GM19463 (cell line): ENCODE measurements around the gene UMODL1.
A peak's percentile ranks its signal among the peaks of the same experiment; 100 is the strongest.
"Not testable (repeated sequence)": the region's sequence is repeated elsewhere in the genome, so short reads cannot be mapped to it uniquely, and the experiment has no call there.

ENCODE experiments used
- ATAC-seq: cut with Tn5 transposase; IDR thresholded peaks from one replicate; pipeline ENCODE4 v1.9.1; 2021; ENCODE audit warnings: mild to moderate bottlenecking, moderate library complexity; ENCODE audit not compliant: unreplicated experiment

Gene UMODL1

DNA sequence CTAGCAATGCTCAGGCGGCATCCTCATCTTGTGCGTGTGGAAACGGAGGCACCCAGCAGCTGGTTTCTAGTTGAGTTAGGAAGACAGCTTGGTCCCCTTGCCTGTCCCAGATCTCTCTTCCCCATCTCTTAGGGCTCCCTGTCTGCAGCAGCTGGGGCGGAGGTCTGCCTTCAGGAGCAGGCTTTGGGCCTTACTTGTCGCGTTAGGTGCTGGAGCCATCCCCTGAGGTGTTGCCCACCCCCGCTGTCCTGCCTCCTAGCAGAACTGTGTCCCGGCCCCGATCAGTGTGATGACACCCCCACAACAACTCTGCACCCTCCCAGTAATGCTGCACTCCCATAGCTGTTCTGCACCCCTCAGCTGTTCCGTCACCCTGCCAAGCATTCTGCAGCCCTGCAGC lies 40.7 kb downstream of the UMODL1 start:
- ATAC-seq: no peak

DNA sequence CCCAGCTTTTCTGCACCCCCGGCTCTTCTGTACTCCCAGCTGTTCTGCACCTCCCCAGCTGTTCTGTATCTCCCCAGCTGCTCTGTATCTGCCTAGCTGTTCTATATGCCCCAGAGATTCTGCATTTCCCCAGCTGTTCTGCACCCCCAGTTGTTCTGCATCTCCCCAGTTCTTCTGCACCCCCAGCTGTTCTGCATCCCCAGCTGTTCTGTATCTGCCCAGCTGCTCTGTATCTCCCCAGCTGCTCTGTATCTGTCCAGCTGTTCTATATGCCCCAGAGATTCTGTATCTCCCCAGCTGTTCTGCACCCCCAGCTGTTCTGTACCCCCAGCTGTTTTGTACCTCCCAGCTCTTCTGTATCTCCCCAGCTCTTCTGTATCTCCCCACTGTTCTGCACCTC lies 41.1 kb downstream of the UMODL1 start:
- ATAC-seq: no peak

DNA sequence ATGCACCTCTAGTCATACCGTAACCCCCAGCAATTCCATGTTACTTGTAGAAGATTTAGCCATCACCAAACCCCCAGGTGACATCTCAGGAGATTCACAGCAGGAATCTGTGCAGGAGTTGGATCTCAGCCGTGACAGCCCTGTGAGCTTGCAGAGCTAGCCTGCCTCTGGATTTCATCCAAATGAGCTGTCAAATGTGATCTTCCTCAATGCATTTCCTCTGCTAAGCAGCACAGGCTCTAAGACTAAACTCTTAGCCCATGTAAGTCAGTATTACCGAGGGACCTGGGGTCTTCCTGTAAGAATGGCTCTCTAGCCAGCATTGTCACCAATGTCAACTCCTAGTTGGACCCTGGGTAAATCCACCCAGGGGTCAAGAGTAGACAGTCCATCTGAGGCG lies 41.7 kb downstream of the UMODL1 start:
- ATAC-seq: no peak

DNA sequence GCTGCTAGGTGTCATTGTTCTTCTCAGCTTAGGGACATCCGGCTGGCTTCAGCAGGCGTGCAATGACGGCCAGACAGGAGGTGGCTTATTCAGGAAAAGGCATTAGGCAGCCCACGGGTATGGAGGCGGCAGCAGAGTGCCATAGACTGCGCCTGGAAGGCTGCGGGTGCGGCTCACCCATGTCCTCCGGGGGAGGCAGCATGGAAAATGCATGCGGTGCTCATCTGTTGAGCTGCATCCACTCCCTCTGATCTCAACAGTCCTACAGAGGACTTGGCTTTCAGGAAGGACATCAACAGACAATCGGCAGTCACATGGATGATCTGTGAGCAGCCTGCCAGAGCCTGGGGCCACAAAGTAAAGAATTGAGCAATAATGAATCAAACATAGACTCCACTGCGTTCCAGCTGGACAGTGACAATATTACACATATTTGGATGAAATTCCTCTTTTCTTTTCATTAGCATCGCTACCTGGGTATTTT lies 42.9 kb downstream of the UMODL1 start:
- ATAC-seq: no peak

DNA sequence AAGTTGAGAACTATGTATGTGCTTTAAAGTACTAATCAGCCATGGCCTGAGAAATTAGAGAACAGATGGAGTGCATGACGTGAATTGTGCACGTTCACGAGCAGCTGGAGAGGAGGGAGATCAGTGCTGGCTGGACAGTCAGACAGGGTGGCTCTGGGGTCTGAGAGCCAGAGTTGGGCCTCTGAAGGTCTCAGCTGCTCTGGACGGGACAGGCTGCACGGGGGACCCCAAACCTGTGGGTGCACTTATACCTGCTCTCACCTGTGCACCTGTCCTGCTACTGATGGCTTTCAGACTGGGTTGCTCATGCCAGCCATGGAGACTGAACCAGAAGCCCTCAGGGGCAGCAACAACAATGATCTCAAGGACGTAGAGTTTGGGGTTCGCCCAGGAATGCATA lies 43.5 kb downstream of the UMODL1 start:
- ATAC-seq: no peak

DNA sequence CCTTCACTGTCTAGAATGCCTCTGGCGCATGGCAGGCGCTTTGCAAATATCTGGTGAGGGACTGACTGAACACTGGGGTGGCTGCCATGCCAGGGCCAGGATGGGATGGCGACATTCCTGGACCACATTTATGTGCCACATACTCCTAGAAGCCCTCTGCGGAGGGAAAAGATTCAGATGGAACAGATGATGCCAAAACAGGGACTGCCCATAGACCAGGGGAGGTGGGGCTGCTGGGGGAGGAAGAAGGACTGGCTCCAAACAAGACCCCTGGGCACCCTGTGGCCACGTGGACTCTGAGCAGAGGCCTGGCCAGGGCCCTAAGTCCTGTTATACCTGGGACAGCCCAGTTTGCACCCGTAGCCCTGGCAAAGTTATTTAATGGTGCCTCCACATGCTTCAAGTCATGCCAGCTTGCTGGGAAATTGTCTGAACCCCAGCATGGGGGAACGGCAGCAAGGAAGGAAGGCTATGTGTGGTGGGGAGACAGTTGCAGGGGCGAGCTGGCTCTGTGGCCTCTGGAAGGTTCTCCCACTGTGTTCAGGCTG lies 44.1 kb downstream of the UMODL1 start:
- no peak for ATAC-seq

DNA sequence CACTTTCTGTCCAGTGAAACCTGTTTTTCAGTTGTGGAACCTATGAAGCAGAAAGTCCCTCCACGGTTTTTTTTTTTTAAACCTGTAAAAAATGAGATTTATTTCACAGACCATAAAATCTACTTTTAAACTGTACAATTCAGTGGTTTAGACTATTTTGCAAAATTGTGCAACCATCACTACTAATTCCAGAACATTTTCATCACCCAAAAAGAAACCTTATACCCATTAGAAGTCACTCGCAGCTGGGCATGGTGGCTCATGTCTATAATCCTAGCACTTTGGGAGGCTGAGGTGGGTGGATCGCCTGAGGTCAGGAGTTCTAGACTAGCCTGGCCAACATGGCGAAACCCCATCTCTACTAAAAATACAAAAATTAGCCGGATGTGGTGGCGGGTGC lies 45.4 kb downstream of the UMODL1 start:
- not testable (repeated sequence) for ATAC-seq

DNA sequence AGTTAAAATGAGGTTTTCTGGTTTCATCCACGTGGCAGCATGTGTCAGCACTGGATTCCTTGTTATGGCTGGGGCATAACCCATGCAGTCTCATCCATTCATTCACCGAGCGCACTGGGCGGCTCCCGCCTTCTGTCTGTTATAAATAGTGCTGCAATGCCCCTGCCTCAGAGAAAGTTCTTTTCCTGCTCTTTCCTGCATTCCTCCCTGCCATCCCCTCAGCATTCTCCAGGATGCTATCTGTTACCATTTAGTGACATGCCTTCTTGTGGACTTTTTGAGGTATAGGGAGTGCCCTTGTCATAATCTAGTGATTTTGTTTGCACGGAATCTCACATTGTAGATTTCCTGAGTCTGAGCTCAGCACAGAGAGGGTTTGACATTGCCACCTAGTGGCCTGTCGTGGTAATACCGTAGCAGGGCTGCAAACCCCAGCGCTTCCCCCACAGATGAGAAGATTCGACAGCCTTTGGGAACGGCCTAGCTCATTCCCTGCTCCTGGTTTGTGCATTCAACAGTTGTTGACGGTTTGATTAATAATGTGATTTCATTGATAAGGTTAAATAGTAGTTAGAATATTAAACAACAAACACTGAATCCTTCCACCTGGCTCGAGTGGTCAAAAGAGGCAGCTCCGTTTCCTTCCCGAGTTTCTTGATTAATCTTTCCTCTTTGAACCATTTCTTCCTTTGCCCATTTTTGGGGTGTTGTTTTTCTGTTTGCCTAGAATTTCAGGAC lies 46.3 kb downstream of the UMODL1 start:
- peak; percentile 46 for ATAC-seq

DNA sequence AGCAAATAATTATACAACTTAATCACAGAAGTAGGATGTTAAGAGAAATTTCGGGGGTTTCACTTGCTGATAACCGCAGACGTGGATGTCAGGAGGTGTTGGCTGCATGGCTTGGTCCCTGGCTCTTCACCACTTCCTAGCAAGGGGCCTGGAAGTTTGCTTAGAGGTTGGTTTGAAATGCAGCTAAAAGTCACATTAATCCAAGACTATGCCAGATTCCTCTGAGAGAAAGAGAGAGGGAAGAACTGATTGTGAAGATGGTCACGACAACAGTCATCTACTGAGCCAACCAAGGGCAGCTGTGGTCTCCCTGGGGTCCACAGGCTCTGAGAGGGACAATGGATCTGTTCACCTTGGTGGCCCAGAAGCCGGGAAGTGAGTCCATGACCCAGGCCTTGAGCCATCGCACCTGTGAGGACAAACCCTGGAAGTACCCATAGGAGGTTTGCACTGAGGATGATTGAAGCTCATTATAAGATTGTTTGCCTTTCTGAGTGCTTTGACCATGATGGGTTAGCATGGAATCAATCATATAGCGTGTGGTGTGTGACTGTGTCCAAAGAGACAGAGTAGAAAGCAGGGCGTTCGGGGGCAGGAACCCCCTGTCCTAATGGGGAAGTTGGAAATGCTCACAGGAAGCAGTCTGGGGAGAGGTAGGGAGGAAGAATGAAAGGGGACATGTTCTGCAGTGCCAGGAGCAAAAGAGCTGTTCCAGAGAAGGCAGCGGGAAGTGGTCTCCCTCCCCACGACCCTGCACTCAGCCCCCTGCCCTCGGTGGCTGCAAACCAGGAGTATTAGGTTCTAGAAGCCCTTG lies 47.1 kb downstream of the UMODL1 start:
- no peak for ATAC-seq

DNA sequence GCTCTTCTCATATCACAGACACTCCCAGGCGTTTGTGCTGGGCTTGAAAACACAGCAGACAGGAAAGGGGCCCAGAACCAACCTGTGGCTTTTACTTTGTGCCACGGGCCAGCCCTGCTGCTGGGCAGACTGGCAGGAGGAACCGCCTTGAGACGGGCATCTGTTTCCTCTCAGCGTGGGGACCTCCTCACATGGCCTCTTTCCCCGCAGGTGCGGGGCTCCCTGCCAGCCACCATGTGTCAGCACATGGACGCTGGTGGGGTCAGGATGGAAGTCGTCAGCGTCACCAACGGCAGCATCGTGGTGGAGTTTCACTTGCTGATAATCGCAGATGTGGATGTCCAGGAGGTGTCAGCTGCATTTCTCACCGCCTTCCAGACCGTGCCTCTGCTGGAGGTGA lies 47.8 kb downstream of the UMODL1 start:
- ATAC-seq: no peak

DNA sequence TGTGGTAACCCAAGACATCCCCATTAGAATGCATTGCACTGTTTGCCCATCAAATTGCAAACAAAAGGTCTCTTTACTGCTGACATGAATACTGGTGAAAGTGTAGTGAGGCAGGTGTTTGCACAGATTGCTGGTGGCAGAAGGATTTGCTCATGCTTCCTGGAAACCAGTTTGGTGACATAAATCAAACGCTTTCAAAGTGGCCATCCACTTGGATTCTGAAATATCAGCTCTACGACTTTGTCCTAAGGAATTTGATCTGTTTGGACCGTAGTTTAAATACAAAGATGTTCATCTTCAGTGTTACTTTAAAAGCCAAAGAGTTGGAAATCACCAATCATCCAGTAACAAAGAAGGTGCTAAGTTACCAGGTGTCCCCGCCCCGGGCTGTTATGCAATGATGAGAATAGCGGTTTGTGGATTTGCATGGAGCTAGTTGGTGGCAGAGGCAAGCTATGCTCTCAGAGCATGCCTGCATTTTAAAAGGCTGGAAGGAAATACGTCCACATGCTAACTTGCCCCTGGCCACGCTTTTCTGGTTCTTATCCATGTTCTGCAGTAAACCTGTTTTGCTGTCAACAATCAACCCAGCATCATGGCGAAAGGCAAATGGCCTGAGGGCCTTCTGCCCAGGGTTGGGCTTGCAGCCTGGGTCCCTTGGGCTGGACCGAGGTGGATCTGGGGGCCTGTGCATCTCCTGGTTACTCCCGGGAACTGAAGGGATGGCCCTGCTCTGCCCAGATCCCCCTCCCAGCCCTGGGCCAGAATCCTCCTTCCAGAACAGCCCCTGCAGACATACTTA lies 49.2 kb downstream of the UMODL1 start:
- no peak for ATAC-seq

DNA sequence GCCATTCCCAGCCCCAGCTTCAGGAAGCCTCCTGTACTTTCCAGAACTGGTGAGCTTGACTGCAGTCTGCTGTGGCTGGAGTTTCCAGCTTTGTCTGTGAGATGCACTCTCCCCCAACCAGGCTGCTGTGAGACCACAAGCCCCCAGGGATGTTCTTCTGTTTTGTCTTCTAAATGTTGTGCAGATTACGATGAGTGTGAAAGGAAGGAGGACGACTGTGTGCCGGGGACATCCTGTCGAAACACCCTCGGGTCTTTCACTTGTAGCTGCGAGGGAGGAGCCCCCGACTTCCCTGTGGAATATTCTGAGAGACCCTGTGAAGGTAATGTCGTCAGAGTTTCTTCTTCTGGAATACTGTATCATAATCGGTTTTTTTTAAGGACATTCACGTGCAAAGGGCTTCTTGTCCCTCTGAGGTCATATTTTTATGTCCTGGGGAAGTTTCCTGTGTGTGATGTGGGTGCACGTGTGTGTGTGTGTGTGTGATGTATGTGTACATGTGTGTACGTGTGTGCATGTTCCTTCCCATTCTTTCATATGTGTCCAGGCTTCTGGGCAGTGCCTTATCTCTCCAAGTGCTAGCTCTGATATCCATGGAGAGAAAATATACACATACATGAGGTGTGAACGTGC lies 49.9 kb downstream of the UMODL1 start:
- ATAC-seq: no peak

DNA sequence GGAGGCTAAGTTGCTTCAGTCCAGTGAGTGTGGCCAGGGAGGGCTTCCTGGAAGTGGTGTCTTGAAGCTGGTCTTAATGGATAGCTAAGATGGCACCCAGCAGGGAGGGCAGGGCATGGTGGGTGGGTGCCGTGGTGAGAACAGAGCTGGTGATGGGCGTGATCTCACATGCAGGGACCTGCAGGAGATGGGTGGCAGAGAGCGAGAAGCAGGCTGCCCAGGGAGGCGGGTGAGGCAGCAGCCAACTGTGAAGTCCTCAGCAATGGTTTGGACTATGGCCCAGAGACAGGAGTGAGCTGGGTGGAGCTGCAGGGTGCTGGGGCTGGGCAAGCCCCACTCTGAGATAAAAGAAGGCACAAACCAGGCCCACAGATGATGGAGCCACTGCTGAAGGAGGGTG lies 50.7 kb downstream of the UMODL1 start:
- no peak for ATAC-seq

DNA sequence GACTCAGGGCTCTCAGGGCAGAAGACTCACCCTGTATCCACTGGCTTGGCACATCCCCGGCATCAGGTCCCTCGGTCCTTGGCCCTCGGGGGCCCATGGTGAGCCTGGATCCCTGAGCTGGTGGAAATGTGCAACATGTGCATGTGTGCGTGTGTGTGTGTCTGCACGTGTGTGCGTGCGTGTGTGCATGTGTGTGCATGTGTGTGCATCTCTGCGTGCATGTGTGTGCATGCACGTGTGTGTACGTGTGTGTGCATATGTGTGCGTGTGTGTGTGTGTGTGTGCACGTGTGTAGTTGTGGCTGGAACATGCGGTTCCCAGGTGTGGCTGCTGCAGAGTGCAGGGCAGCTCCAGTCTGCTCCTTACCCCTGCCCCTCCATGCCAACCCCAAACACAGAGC lies 51.3 kb downstream of the UMODL1 start:
- no peak for ATAC-seq

DNA sequence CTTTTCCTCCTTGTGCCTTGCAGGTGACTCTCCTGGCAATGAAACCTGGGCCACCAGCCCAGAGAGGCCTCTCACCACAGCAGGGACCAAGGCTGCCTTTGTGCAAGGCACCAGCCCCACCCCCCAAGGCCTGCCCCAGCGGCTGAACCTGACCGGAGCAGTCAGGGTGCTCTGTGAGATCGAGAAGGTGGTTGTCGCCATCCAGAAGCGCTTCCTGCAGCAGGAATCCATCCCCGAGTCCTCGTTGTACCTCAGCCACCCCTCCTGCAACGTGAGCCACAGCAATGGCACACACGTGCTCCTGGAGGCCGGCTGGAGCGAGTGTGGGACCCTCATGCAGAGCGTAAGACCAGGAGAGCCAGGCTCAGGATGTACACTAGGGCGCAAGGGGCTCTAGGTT lies 51.7 kb downstream of the UMODL1 start:
- no peak for ATAC-seq

DNA sequence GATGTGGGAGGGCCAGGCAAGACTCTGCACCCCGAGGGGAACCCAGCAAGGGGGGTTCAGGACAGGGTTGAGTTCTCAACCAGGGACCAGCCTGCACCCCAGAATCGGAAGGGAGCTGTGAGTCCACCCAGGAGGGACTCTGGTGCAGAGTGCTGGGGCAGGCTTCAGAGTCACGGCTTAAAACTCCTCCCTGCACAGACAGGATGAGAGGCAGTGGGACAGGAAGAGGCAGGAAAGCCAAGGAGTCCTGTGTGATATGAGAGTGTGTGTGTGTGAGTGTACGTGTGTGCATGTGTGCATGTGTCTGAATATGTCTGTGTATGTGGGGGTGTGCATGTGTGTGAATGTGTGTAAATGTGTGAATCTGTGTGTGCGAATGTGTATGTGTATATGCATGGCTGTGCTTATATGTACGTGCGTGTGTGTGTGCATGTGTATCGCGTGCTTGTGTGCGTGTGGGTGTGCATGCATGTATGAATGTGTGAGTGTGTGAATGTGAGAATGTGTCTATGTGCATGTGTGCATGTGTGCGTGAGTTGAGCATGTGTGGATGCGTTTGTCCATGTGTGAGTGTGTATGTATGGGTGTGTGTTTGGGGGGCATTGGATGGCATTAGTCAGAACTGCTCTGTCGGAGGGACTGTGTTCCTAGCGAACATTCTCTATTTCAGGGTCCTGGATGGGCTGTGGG lies 52.2 kb downstream of the UMODL1 start:
- ATAC-seq: no peak

DNA sequence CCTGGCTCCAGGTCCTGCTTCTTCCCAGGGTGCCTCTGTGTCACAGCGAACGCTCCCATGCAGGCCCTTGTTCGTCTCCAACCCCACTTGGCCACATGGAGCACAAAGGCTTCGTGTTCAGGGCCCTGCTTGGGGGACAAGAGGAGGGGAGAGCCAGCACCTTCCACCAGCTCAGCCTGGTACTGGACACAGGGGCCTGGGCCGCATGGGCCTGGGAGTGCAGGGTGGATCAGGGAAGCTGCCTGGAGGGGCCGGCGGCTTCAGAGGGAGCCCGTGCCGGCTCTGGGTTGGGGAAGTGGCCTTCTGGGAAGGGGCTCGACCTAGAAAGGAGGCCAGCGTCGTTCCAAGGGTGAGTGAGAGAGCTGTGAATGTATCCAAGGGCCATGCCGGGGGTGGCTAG lies 53.0 kb downstream of the UMODL1 start:
- no peak for ATAC-seq

DNA sequence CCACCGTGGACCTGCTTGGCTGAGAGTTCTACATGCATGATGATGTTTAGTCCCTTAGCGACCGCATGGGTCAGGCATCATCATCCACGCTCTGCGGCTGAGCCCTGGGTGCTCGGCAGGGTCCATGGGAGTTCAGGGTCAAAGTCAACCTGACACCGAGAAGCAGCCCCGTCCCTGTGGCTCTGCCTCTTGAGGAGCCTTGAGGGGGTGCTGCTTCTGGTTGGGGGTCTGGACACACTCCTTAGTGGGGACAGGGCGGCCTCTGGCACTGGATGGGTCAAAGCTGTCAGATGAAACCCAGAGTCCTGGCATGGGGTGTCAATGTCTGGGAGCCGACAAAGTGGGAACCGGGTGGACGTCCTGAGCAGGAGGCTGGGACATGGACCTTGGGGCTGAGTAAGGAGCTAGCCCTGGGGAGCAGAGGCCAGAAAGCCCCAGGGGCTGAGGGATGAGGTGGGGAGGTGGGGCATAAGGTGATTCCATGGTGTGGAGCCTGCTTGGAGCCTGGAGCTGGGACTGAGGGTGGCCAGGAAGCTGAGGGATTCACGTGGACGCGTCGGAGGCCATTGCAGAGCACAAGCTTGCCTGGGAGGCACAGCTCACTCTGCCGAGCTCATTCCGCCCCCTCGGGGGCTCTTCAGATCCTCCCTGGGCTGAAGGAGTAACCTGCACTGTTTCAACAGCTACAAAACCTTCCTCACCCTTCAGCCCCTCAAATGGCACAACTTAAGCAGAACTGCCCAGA lies 53.9 kb downstream of the UMODL1 start:
- no peak for ATAC-seq
